Fibroblast of lung (primary cell): ENCODE results near the gene MAGOHB. TPM values are rescaled to one million over a fixed set of nuclear protein-coding genes. Genes with fewer than 3 reads are reported as not detected.

Experiments used
- DNase-seq, 2 donors: peaks; one replicate each; pipeline versions ENCODE4 v3.0.0 to v3.0.0-alpha.2; 2010; ENCODE audit warnings: low read depth in 2 of 2
- H2AFZ ChIP-seq: 2 replicates; pipeline ENCODE4 v1.5.1; 2012; ENCODE audit warnings: low read length, control low read depth, inconsistent platforms
- H3K27ac ChIP-seq: 2 replicates; pipeline ENCODE4 v1.5.1; 2011; ENCODE audit warnings: low read length, control low read depth; ENCODE audit not compliant: insufficient read depth
- H3K27me3 ChIP-seq: 2 replicates; pipeline ENCODE4 v1.5.1; 2011; ENCODE audit warnings: mild to moderate bottlenecking, low read length; ENCODE audit not compliant: control insufficient read depth, insufficient read depth
- H3K36me3 ChIP-seq: 2 replicates; pipeline ENCODE4 v1.5.1; 2011; ENCODE audit warnings: low read length; ENCODE audit not compliant: control insufficient read depth, insufficient read depth
- H3K4me1 ChIP-seq: 2 replicates; pipeline ENCODE4 v1.5.1; 2011; ENCODE audit warnings: low read length; ENCODE audit not compliant: control insufficient read depth, insufficient read depth; ENCODE audit errors: extremely low read depth
- H3K4me2 ChIP-seq: 2 replicates; pipeline ENCODE4 v1.5.1; 2011; ENCODE audit warnings: low read length, control low read depth; ENCODE audit not compliant: insufficient read depth; ENCODE audit errors: extremely low read depth
- H3K4me3 ChIP-seq, 4 experiments: fragments of 200-600 bp in 1 of 4; sonication (generic) in 1 of 4; replicated peaks in 1 of 4; 2 replicates each; pipeline ENCODE4 v1.5.1; 2011 to 2016; ENCODE audit warnings: low read length in 4 of 4, low read depth in 3 of 4, mild to moderate bottlenecking in 3 of 4, control low read depth in 2 of 4, inconsistent platforms in 1 of 4, mixed read lengths in 1 of 4; ENCODE audit not compliant: insufficient read depth in 1 of 4; ENCODE audit errors: control extremely low read depth in 1 of 4
- H3K79me2 ChIP-seq: 2 replicates; pipeline ENCODE4 v1.5.1; 2012; ENCODE audit warnings: mild to moderate bottlenecking, low read length, inconsistent platforms; ENCODE audit not compliant: control insufficient read depth, insufficient read depth
- H3K9ac ChIP-seq: 2 replicates; pipeline ENCODE4 v1.5.1; 2011; ENCODE audit warnings: mild to moderate bottlenecking, low read length, control low read depth; ENCODE audit not compliant: insufficient read depth
- H3K9me3 ChIP-seq: 2 replicates; pipeline ENCODE4 v1.5.1; 2012; ENCODE audit warnings: low read depth, low read length; ENCODE audit not compliant: control insufficient read depth, insufficient read depth
- H4K20me1 ChIP-seq: 2 replicates; pipeline ENCODE4 v1.5.1; 2011; ENCODE audit warnings: low read length; ENCODE audit not compliant: control insufficient read depth, insufficient read depth; ENCODE audit errors: extremely low read depth
- CTCF ChIP-seq, 2 donors: IDR thresholded peaks in 1 of 2; conservative IDR thresholded peaks in 1 of 2; 1 replicate in 1 of 2; 2 replicates in 1 of 2; pipeline ENCODE4 v1.5.1; 2011 to 2012; ENCODE audit warnings: low read length in 2 of 2, control low read depth in 1 of 2, inconsistent platforms in 1 of 2, low read depth in 1 of 2, mild to moderate bottlenecking in 1 of 2
- EZH2 ChIP-seq: IDR thresholded peaks from 2 replicates; pipeline ENCODE4 v1.5.1; 2012; ENCODE audit warnings: low read length, control low read depth, mild to moderate bottlenecking; ENCODE audit errors: missing control alignments
- polyA plus RNA-seq, 2 donors: library from polyadenylated mRNA; depleted of rRNA in 1 of 2; stranded (reverse) in 1 of 2; unstranded in 1 of 2; fragments of >200 nt; gene quantifications; 2 replicates each; pipeline ENCODE4 v1.2.1, GENCODE V29; 2011 to 2012; ENCODE audit warnings: missing spikeins in 1 of 2
- total RNA-seq: library from RNA; depleted of rRNA; stranded (reverse); fragments of >200 nt; gene quantifications from 2 replicates; pipeline ENCODE4 v1.2.1, GENCODE V29; 2014

MAGOHB gene
- total and polyA plus RNA-seq, 2 donors (not counting 1 experiment from before 2014, with no cell fraction given): 21.1 to 29.8 TPM

- Histone ChIP-seq H3K27me3 (no peaks in the 10 kb centered on the region), H4K20me1 (no peaks in the 10 kb centered on the region), H3K4me3 (no peak overlapping the region), H3K9ac (no peak overlapping the region), H3K4me1 (peaks cover 5% of the 10 kb centered on the region), H3K36me3 (no peaks in the 10 kb centered on the region), H3K4me2 (no peak overlapping the region), H2AFZ (no peak overlapping the region), H3K9me3 (no peaks in the 10 kb centered on the region), H3K79me2 (no peaks in the 10 kb centered on the region), H3K27ac (no peak overlapping the region)
- DNase-seq: no peak
- no peak for TF ChIP-seq CTCF (conservative IDR thresholded peaks at IDR 0.05 in 1 of 2, IDR thresholded peaks at IDR 0.05 in 1 of 2; ENCODE audit: low read depth in 1 of 2, low read length in 2 of 2)
- no peak for TF ChIP-seq EZH2
These were observed 9.7 kb upstream of the MAGOHB start for GRCh38 chr12:10623131-10623530.

- H3K36me3 ChIP-seq: no peaks in the 10 kb centered on the region
- H3K9ac ChIP-seq: no peak overlapping the region
- H2AFZ ChIP-seq: no peak overlapping the region
- no peak for TF ChIP-seq CTCF (conservative IDR thresholded peaks at IDR 0.05 in 1 of 2, IDR thresholded peaks at IDR 0.05 in 1 of 2; ENCODE audit: low read depth in 1 of 2, low read length in 2 of 2)
- no peak for TF ChIP-seq EZH2
- H3K27me3 ChIP-seq: no peaks in the 10 kb centered on the region
- H3K27ac ChIP-seq: no peak overlapping the region
- H3K4me3 ChIP-seq: no peak overlapping the region
- H3K4me2 ChIP-seq: no peak overlapping the region
- no peaks in the 10 kb centered on the region for H3K79me2 ChIP-seq
- no peaks in the 10 kb centered on the region for H4K20me1 ChIP-seq
- peaks cover 5% of the 10 kb centered on the region for H3K4me1 ChIP-seq
- no peaks in the 10 kb centered on the region for H3K9me3 ChIP-seq
- no peak for DNase-seq
These were observed 7.9 kb upstream of the MAGOHB start for GRCh38 chr12:10621278-10621677.

GRCh38 chr12:10620078-10620779 lies 6.8 kb upstream of the MAGOHB start:
- no peaks in the 10 kb centered on the region for H3K27me3 ChIP-seq
- H3K36me3 ChIP-seq: no peaks in the 10 kb centered on the region
- DNase-seq: no peak
- no peak overlapping the region for H3K9ac ChIP-seq
- no peaks in the 10 kb centered on the region for H3K9me3 ChIP-seq
- no peak overlapping the region for H3K4me3 ChIP-seq
- H3K4me2 ChIP-seq: no peak overlapping the region
- peaks cover 5% of the 10 kb centered on the region for H3K4me1 ChIP-seq
- H3K27ac ChIP-seq: no peak overlapping the region
- TF ChIP-seq EZH2 (no peak), CTCF (conservative IDR thresholded peaks at IDR 0.05 in 1 of 2, IDR thresholded peaks at IDR 0.05 in 1 of 2; ENCODE audit: low read depth in 1 of 2, low read length in 2 of 2) (no peak)
- H4K20me1 ChIP-seq: no peaks in the 10 kb centered on the region
- no peaks in the 10 kb centered on the region for H3K79me2 ChIP-seq
- no peak overlapping the region for H2AFZ ChIP-seq
